ACC112 (cell line): ENCODE data around the gene PLD1.

Experiments used
- H2AFZ ChIP-seq: fragments of 200-600 bp; sonication (generic); one replicate; pipeline ENCODE4 v1.6.0; 2017; ENCODE audit warnings: antibody characterized with exemption, low read length; ENCODE audit not compliant: unreplicated experiment
- H3K27ac ChIP-seq: fragments of 200-600 bp; sonication (generic); 2 replicates; pipeline ENCODE4 v1.5.1; 2014; ENCODE audit warnings: low read depth, mild to moderate bottlenecking, antibody characterized with exemption, low read length, moderate library complexity
- H3K27me3 ChIP-seq: fragments of 200-600 bp; sonication (generic); 2 replicates; pipeline ENCODE4 v1.6.1; 2014; ENCODE audit warnings: mild to moderate bottlenecking, antibody characterized with exemption, low read length, moderate library complexity, mixed read lengths; ENCODE audit not compliant: insufficient read depth
- H3K36me3 ChIP-seq: fragments of 200-600 bp; sonication (generic); 2 replicates; pipeline ENCODE4 v1.6.1; 2016; ENCODE audit warnings: mild to moderate bottlenecking, antibody characterized with exemption, low read length, moderate library complexity, mixed read lengths; ENCODE audit not compliant: insufficient read depth
- H3K4me1 ChIP-seq: fragments of 200-600 bp; sonication (generic); one replicate; pipeline ENCODE4 v1.6.1; 2016; ENCODE audit warnings: low read length, mixed read lengths; ENCODE audit not compliant: insufficient read depth, unreplicated experiment, control insufficient read depth
- H3K4me3 ChIP-seq: fragments of 200-600 bp; sonication (generic); 2 replicates; pipeline ENCODE4 v1.5.1; 2014; ENCODE audit warnings: mild to moderate bottlenecking, low read depth, low read length
- H3K79me2 ChIP-seq: fragments of 200-600 bp; sonication (generic); one replicate; pipeline ENCODE4 v1.6.0; 2016; ENCODE audit warnings: low read length; ENCODE audit not compliant: control insufficient read depth, unreplicated experiment, insufficient read depth

The PLD1 gene

GRCh38 chr3:171682743-171683142 lies 127.5 kb downstream of the PLD1 start:
- no peak overlapping the region for H3K4me3 ChIP-seq
- no peaks in the 10 kb centered on the region for H3K36me3 ChIP-seq
- no peak overlapping the region for H2AFZ ChIP-seq
- H3K27me3 ChIP-seq: no peaks in the 10 kb centered on the region
- no peaks in the 10 kb centered on the region for H3K79me2 ChIP-seq
- no peaks in the 10 kb centered on the region for H3K4me1 ChIP-seq
- H3K27ac ChIP-seq: no peak overlapping the region

GRCh38 chr3:171680726-171681411 lies 129.4 kb downstream of the PLD1 start:
- no peaks in the 10 kb centered on the region for H3K27me3 ChIP-seq
- H3K4me1 ChIP-seq: no peaks in the 10 kb centered on the region
- H3K79me2 ChIP-seq: no peaks in the 10 kb centered on the region
- no peaks in the 10 kb centered on the region for H3K36me3 ChIP-seq
- no peak overlapping the region for H3K27ac ChIP-seq
- no peak overlapping the region for H2AFZ ChIP-seq
- H3K4me3 ChIP-seq: no peak overlapping the region

GRCh38 chr3:171678971-171679492 lies 131.3 kb downstream of the PLD1 start:
- no peak overlapping the region for H3K27ac ChIP-seq
- no peaks in the 10 kb centered on the region for H3K27me3 ChIP-seq
- no peak overlapping the region for H2AFZ ChIP-seq
- H3K4me3 ChIP-seq: no peak overlapping the region
- no peaks in the 10 kb centered on the region for H3K36me3 ChIP-seq
- H3K79me2 ChIP-seq: no peaks in the 10 kb centered on the region
- H3K4me1 ChIP-seq: no peaks in the 10 kb centered on the region

GRCh38 chr3:171677706-171678105 lies 132.6 kb downstream of the PLD1 start:
- Histone ChIP-seq H3K4me3 (no peak overlapping the region), H3K4me1 (no peaks in the 10 kb centered on the region), H3K27ac (no peak overlapping the region), H2AFZ (no peak overlapping the region), H3K36me3 (no peaks in the 10 kb centered on the region), H3K79me2 (no peaks in the 10 kb centered on the region), H3K27me3 (no peaks in the 10 kb centered on the region)

- Histone ChIP-seq H3K27ac (no peak overlapping the region), H2AFZ (no peak overlapping the region), H3K27me3 (no peaks in the 10 kb centered on the region), H3K4me3 (no peak overlapping the region), H3K79me2 (no peaks in the 10 kb centered on the region), H3K4me1 (no peaks in the 10 kb centered on the region), H3K36me3 (no peaks in the 10 kb centered on the region)
Observed at GRCh38 chr3:171676601-171677175, 133.6 kb downstream of the PLD1 start.

- Histone ChIP-seq H3K36me3 (no peaks in the 10 kb centered on the region), H3K27me3 (no peaks in the 10 kb centered on the region), H3K4me1 (no peaks in the 10 kb centered on the region), H3K4me3 (no peak overlapping the region), H3K79me2 (no peaks in the 10 kb centered on the region), H2AFZ (no peak overlapping the region), H3K27ac (no peak overlapping the region)
Observed at GRCh38 chr3:171673951-171674350, 136.3 kb downstream of the PLD1 start.

- H3K4me3 ChIP-seq: no peak overlapping the region
Observed at GRCh38 chr3:171672538-171672937, 137.7 kb downstream of the PLD1 start.

GRCh38 chr3:171672124-171672523 lies 138.2 kb downstream of the PLD1 start:
- Histone ChIP-seq H3K4me3 (no peak overlapping the region), H2AFZ (no peak overlapping the region)

More at GRCh38 chr3:171672538-171672937, 137.7 kb downstream of the PLD1 start:
- Histone ChIP-seq H3K4me1 (no peaks in the 10 kb centered on the region), H3K27ac (no peak overlapping the region), H3K79me2 (no peaks in the 10 kb centered on the region), H2AFZ (no peak overlapping the region), H3K36me3 (no peaks in the 10 kb centered on the region), H3K27me3 (no peaks in the 10 kb centered on the region)

GRCh38 chr3:171671709-171672108 lies 138.6 kb downstream of the PLD1 start:
- H3K4me3 ChIP-seq: no peak overlapping the region
- no peaks in the 10 kb centered on the region for H3K4me1 ChIP-seq
- H3K27ac ChIP-seq: no peak overlapping the region
- H3K79me2 ChIP-seq: no peaks in the 10 kb centered on the region
- H2AFZ ChIP-seq: no peak overlapping the region
- no peaks in the 10 kb centered on the region for H3K36me3 ChIP-seq
- H3K27me3 ChIP-seq: no peaks in the 10 kb centered on the region

More at GRCh38 chr3:171672124-171672523, 138.2 kb downstream of the PLD1 start:
- H3K27ac ChIP-seq: no peak overlapping the region
- H3K36me3 ChIP-seq: no peaks in the 10 kb centered on the region
- no peaks in the 10 kb centered on the region for H3K79me2 ChIP-seq
- H3K4me1 ChIP-seq: no peaks in the 10 kb centered on the region
- no peaks in the 10 kb centered on the region for H3K27me3 ChIP-seq

GRCh38 chr3:171666516-171666915 lies 143.8 kb downstream of the PLD1 start:
- H3K4me3 ChIP-seq: no peak overlapping the region
- H3K36me3 ChIP-seq: no peaks in the 10 kb centered on the region
- H2AFZ ChIP-seq: no peak overlapping the region
- no peaks in the 10 kb centered on the region for H3K79me2 ChIP-seq
- H3K4me1 ChIP-seq: no peaks in the 10 kb centered on the region
- H3K27me3 ChIP-seq: no peaks in the 10 kb centered on the region
- H3K27ac ChIP-seq: no peak overlapping the region

GRCh38 chr3:171663805-171664204 lies 146.5 kb downstream of the PLD1 start:
- Histone ChIP-seq H3K4me3 (no peak overlapping the region), H3K4me1 (no peaks in the 10 kb centered on the region), H3K27ac (no peak overlapping the region), H3K27me3 (no peaks in the 10 kb centered on the region), H3K79me2 (no peaks in the 10 kb centered on the region), H3K36me3 (no peaks in the 10 kb centered on the region), H2AFZ (no peak overlapping the region)
